ENCODE measurements around the gene ARHGEF19. TPM values are rescaled to one million over a fixed set of nuclear protein-coding genes. Genes with fewer than 3 reads are reported as not detected.

The ARHGEF19 gene
- total RNA-seq, 4 donors from 2014 or later: 2.6 to 10.6 (median 3.9) TPM

DNA sequence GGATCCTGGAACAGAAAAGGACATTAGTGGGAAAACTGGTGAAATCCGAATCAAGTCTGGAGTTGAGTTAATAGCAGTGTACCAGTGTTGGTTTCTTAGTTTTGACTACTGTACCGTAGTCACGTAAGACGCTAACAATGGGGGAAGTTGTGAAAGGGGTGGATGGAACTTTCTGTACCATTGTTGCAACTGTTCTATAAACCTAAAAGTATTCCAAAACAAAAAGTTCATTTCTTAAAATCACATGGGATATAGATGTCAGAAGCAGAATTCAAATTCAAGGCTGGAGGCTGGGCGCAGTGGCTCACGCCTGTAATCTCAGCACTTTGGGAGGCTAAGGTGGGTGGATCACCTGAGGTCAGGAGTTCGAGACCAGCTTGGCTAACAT, 16.9 kb downstream of the ARHGEF19 start:
- DNase-seq (ENCODE audit: low spot score) (no peak), ATAC-seq (ENCODE audit: low FRiP score) (no peak)
- TF ChIP-seq, protein P1, sequence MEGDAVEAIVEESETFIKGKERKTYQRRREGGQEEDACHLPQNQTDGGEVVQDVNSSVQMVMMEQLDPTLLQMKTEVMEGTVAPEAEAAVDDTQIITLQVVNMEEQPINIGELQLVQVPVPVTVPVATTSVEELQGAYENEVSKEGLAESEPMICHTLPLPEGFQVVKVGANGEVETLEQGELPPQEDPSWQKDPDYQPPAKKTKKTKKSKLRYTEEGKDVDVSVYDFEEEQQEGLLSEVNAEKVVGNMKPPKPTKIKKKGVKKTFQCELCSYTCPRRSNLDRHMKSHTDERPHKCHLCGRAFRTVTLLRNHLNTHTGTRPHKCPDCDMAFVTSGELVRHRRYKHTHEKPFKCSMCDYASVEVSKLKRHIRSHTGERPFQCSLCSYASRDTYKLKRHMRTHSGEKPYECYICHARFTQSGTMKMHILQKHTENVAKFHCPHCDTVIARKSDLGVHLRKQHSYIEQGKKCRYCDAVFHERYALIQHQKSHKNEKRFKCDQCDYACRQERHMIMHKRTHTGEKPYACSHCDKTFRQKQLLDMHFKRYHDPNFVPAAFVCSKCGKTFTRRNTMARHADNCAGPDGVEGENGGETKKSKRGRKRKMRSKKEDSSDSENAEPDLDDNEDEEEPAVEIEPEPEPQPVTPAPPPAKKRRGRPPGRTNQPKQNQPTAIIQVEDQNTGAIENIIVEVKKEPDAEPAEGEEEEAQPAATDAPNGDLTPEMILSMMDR (IDR thresholded peaks at IDR 0.05): no peak

- ATAC-seq (ENCODE audit: low FRiP score) (no peak), DNase-seq (ENCODE audit: low spot score) (no peak)
- TF ChIP-seq, protein P1 (IDR thresholded peaks at IDR 0.05): no peak
These were observed 20.4 kb downstream of the ARHGEF19 start for GRCh38 chr1:16191916-16192546.

DNA sequence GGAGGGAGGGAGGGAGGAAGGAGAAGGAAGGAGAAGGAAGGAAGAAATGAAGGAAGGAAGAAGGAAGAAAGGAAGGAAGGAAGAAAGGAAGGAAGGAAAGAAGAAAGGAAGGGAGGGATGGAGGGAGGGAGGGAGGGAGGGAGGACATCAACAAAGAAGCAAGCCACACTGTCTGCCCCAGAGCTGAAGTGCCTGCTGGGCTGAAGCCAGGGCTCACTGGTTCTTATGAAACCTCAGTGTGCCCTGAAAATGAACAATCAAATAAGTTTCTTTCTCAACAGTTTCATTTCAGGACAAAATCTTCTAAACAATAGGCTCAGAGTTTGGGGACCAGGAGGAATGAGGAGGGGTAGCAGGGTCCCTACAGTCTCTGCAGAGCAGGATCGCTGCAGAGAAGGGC, 21.1 kb downstream of the ARHGEF19 start:
- ATAC-seq (ENCODE audit: low FRiP score) (no peak), DNase-seq (ENCODE audit: low spot score) (no peak)
- TF ChIP-seq, protein P1 (IDR thresholded peaks at IDR 0.05): no peak

DNA sequence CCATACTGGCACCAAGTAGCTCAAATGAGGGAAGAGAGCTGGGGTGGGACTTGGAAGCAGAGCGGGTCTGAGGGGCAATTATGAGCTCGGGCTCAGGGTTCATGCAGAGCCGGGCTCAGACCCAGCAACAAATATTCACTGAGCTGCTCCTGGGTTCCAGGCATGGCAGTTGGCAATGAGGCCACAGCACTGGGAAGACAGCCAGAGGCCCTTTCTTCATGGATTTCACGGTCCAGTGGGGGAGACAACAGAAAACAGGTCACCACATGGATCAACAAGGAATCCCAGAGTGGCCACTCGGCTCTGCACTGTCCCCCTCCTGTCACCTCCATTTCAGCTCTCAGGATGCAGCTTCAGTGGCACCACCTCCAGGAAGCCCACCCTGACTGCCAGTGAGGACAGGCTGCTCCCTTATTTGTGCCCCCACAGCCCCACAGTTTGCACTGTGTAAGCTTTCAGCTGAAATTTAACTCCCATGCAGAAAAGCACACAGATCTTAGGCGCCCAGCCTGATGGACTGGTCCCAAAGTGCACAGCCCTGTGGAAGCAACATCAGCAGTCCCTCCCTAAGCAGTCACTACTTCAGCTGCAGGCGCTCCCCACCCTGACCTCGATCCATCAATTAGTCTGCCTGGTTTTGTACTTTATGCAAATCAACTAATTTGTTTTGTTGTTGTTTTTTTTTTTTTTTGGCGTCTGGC, 22.4 kb downstream of the ARHGEF19 start:
- TF ChIP-seq, protein P1 (IDR thresholded peaks at IDR 0.05): no peak
- no peak for ATAC-seq (ENCODE audit: low FRiP score)
- no peak for DNase-seq (ENCODE audit: low spot score)

- ATAC-seq (ENCODE audit: low FRiP score) (peak; percentile 60), DNase-seq (ENCODE audit: low spot score) (no peak)
- TF ChIP-seq, protein P1 (IDR thresholded peaks at IDR 0.05): no peak
These were observed 23.4 kb downstream of the ARHGEF19 start for GRCh38 chr1:16189003-16189402.

GRCh38 chr1:16187748-16188401, 24.6 kb downstream of the ARHGEF19 start:
- DNase-seq (ENCODE audit: low spot score) (peak; percentile 84), ATAC-seq (ENCODE audit: low FRiP score) (peak; percentile 67)
- TF ChIP-seq, protein P1 (IDR thresholded peaks at IDR 0.05): peak in 2 of 3 donors; percentile 67 to 77
